ENCODE measurements around the gene CTDSPL.
"Not testable (repeated sequence)": the region's sequence is repeated elsewhere in the genome, so short reads cannot be mapped to it uniquely, and the experiment has no call there.

Gene CTDSPL

GRCh38 chr3:37861620-37862041, at the start of gene CTDSPL:
Gene CTDSPL, plus strand, starts transcription at chr3:37861880. Its CDS starts 320 bp downstream, at chr3:37862200.
- DNase-seq (ENCODE audit: low spot score) = peak; percentile 61

DNA sequence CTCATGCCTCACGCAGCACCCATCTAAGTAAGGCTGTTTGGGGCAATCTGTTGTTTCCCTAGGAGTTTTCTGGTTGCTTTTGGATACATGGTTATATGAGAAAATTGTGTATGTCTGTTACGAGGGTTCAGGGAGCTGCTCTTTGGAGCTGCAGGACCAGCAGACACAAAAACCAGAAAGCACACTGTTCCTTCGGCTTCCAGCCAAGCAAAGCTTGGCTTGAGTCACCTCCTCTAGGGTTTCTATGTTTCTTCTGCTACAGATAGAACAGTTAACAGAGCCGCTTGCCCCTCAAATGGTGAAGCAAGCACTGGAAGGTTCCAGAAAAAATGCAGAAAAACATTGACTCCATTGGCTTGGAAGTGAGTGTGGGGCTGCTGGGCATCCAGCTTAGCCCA, 49.2 kb upstream of the CTDSPL start:
- DNase-seq (ENCODE audit: low spot score) = no peak

- DNase-seq (ENCODE audit: low spot score) = no peak
These were observed 48.3 kb upstream of the CTDSPL start for GRCh38 chr3:37813403-37813802.

DNA sequence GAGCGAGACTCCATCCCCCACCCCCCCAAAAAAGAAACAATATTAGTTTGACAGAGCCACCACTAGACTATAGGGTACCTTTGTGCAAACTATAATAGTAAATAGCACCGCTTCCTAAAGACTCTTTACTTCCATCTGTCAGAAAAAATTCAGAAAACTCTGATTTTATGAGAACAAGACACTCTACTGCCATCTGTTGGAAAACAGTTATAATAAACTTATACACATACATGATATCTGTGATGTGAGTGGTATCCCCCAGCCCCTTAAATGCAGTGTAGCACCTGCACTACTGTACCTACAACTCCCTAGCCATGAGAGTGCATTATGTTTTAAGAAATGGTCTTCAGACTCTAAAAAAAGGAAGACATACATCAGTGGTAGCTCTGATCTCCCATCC, 47.1 kb upstream of the CTDSPL start:
- peak; percentile 18 for DNase-seq (ENCODE audit: low spot score)

GRCh38 chr3:37815156-37815555, 46.5 kb upstream of the CTDSPL start:
- DNase-seq (ENCODE audit: low spot score) = not testable (repeated sequence)

DNA sequence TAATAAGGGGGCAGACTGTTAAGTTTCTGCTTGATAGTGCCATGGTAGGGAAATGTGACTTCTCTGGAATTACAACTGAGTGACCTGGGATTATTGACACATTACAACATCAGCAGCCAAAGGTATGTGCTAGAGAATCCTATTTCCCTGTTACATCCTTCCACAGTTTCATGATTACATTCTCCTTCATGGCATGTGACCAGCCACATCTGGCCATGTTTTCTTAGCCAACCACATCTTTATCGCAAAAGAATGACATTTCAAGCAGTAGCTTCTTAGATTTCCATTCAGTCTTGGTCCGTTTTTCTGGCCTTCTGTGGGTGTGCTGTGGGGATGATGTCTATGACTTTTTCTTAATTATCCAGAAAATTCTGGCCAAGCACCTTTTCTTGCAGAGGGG, 45.4 kb upstream of the CTDSPL start:
- no peak for DNase-seq (ENCODE audit: low spot score)

DNA sequence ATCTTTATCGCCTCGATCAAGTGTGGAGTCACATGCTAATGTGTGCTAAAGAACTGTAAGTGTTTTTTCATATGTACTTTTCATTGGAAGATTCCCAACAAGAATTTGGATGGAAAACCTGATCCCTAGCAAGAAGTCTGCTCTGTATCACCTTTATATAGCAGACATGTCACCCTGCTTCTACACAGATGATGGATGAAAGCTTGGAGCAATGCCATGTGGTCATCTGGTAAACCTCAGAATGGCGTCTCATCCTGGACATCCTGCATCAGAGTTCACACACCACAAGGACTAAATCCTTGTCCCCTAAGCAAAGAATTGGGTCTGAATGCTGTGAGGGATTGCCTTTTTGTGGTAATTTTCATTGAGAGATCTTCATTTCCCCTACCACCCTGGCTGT, 42.1 kb upstream of the CTDSPL start:
- peak; percentile 19 for DNase-seq (ENCODE audit: low spot score)

GRCh38 chr3:37820286-37820685, 41.4 kb upstream of the CTDSPL start:
- DNase-seq (ENCODE audit: low spot score) = no peak

DNA sequence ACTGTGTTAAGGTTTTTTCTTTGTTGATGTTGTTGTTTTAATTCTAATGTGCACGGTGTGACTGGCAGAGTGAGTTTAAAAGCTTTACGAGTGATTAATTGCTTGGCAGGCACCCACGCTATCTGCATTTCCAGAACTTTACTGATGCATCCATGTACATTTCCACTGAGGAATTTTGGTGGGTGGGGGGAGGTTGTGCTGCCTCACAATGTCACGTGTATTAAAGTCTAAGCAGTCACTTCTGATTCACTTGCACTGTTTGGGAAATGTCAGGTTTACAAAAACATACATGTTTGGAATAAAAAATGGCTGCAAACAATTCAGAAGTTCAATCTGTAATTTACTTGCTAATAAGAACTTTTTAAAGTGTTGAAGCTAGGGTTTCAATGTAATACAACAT, 38.5 kb upstream of the CTDSPL start:
- no peak for DNase-seq (ENCODE audit: low spot score)

DNA sequence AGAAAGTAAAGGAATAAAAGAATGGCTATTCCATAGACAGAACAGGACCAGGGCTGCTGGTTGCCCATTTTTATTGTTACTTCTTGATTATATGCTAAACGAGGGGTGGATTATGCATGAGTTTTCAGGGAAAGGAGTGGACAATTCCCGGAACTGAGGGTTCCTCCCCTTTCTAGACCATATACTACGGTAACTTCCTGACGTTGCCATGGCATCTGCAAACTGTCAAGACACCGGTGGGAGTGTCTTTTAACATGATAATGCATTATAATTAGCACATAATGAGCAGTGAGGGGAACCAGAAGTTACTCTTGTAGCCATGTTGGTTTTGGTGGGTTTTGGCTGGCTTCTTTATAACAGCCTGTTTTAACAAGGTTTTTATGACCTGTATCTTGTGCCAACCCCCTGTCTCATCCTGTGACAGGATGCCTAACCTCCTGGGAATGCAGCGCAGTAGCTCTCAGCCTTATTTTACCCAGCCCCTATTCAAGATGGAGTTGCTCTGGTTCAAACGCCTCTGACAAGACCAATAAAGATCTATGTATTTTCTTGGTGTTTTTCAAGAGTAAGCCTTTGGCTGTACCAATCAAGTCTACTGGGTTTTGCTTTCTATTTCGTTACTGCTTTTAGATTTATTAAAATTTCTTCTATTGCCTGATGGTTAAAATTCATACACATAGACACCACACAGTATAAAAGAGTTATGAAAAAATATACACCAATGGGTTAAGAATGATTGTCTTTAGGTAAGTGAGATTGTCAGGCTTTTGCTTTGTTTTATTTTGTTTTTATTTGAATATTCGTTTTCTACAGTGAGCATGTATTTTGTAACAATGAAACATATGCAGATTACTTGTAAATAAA, 37.4 kb upstream of the CTDSPL start:
- no peak for DNase-seq (ENCODE audit: low spot score)

- no peak for DNase-seq (ENCODE audit: low spot score)
These were observed 36.7 kb upstream of the CTDSPL start for GRCh38 chr3:37824954-37825328.

- no peak for DNase-seq (ENCODE audit: low spot score)
These were observed 35.8 kb upstream of the CTDSPL start for GRCh38 chr3:37825744-37826400.

DNA sequence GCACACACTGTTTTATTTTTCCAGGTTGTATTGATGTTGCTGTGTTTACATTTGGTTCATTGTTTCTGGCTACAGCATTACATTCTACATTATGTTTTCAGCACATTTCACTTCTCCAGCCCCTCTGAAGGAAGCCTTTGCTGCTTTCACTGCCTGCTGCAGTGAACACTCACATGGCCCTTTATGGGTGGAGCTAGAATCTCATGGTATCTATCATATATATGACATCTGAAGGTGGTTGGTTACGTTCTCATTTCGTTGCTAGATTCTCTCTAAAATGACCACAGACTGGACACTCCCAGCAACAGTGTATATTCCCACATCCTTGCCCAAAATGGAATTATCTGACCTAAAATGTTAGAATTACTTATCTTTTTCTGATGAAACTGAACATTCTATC, 35.2 kb upstream of the CTDSPL start:
- DNase-seq (ENCODE audit: low spot score) = no peak

- DNase-seq (ENCODE audit: low spot score) = no peak
These were observed 34.7 kb upstream of the CTDSPL start for GRCh38 chr3:37826933-37827332.

DNA sequence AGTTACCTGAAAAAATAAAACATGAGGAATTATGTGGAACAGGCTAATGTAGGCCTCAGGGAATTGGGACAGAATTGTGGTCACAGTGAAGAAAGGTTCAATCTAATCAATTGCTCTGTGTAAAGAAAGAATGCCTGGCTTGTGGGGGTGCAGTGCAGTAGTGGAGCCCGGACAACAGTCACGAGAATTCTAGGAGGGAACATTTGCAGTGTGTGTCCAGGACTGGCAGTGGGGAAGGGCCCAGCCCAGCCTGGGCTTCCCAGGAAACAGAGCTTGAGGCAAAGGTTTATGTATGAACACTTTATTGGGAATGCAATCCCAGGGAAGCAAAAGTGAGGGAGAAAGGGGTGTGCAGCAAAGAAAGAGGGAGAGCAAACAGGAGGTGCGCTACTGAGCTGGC, 29.2 kb upstream of the CTDSPL start:
- no peak for DNase-seq (ENCODE audit: low spot score)

DNA sequence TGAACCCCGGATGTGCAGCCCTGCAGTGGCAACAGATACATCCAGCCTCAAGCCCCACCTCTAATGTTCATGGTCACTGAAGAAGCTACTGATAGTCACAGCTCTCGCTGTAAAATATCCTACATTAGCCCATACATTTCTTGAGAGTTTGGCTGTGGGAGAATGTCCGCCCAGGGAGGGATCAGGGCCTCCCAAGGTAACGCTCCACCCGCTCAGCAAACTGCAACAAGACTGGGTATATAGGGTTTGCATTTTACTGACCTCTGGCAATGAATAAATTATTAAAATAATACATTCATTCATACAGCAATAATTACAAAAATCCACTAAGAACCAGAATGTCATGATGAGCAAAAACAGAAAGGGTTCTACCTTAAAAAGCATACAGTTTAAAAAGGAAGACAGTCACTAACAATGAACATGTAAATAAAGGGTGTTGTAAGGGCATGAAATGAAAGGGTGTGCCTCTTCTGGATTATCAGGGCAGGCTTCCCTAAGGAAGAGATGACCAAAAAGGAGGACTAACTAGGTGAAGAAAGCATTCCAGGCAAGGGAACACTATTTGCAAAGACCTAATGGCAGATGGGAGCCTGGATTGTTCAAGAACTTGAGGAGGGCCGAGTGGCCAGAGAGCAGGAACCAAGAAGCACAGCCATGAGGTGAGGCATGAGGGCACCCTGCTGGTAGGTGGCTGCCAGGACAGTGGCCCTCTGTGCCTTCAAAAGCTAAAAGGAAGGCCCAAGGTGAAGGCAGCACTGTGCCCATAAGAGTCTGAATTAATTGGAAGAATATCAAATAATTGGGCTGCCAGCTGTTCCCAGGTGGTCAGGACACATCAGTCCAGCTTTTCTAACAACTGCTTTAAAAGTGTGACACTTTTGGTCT, 28.1 kb upstream of the CTDSPL start:
- DNase-seq (ENCODE audit: low spot score) = no peak

DNA sequence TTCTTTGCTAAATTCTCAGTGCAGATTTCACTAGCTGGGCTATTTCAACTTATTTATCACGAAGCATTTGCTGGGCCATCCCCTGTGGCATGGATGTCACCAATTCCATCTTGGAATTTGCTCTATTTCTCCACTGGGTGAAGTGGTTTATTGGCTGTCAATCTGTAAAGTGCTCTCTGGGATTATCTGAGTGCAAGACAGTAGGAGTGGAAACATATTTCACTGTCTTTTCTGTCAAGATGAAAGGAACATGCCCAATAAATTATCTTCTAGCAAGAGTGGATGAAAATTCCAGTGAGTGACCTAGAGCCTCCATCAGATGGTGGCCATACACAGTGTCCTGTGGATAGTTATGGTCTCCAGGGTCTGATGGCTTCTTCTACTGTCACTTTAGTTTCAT, 25.1 kb upstream of the CTDSPL start:
- no peak for DNase-seq (ENCODE audit: low spot score)

DNA sequence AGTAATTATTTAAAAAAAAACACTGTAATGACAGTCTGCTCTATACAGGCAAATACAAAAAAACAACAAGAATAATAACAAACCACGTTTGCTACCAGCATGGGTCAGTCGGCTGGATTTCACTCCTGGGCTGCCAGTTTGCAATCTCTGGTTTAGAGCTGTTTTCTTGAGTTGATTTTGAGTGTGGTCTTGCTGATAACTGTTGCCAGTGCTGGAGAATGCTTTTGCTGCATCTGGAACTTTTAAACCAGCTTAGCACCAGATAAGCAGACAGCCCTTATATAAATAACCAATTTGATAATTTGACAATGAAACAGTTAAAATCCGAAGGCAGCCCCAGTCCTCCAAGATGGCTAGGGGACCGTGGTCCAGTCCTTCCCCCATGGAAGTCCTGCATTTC, 14.0 kb upstream of the CTDSPL start:
- no peak for DNase-seq (ENCODE audit: low spot score)

DNA sequence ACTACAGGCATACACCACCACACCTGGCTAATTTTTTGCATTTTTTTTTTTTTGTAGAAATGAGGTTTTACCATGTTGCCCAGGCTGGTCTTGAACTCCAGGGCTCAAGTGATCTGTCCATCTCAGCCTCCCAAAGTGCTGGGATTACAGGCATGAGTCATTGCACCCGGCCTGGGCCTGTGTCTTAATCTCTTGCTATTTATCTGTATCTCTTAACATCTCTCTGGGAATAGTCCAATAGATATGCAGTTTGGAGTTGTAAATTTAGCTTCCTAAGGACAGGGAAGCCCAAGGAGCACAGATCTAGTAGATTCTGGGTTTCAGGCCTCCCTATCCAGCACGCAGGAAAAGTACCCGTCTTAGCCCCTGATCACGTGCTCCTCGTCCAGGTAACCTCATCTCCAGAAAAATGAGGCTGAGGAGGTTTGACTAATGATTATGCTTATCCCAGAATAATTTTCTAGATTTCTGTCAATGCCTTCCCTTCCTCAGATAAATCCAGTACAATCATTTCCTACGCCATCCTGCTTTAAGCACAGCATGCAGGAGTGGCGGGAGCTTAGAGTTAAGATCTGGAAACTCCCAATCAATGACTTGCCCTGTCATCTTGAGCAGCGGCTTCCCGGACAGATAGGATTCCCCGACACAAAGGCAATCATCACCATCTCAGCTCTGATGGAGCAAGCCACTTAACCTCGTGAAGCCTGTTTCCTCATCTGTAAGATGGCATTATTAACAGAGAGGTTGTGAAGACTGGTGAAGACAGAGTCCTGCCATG, 12.3 kb upstream of the CTDSPL start:
- DNase-seq (ENCODE audit: low spot score) = no peak

- no peak for DNase-seq (ENCODE audit: low spot score)
These were observed 9.6 kb upstream of the CTDSPL start for GRCh38 chr3:37852097-37852496.

GRCh38 chr3:37852771-37853170, 8.9 kb upstream of the CTDSPL start:
- DNase-seq (ENCODE audit: low spot score) = no peak
